ENCODE results near the gene TIFAB.

The TIFAB gene

GRCh38 chr5:135453613-135454012, 1.5 kb upstream of the TIFAB start:
- no peak for TF ChIP-seq CTCF (IDR thresholded peaks at IDR 0.05; ENCODE audit: insufficient read depth, low read depth, low read length, missing control alignments)
- DNase-seq (ENCODE audit: low read depth) = no peak
- no peak overlapping the region for H3K4me3 ChIP-seq (ENCODE audit: low read length)

GRCh38 chr5:135451581-135452320, 400 bp downstream of the TIFAB start:
- no peak overlapping the region for H3K4me3 ChIP-seq (ENCODE audit: low read length)
- no peak for DNase-seq (ENCODE audit: low read depth)
- no peak for TF ChIP-seq CTCF (IDR thresholded peaks at IDR 0.05; ENCODE audit: insufficient read depth, low read depth, low read length, missing control alignments)

GRCh38 chr5:135450952-135451351, 1.2 kb downstream of the TIFAB start:
- no peak for TF ChIP-seq CTCF (IDR thresholded peaks at IDR 0.05; ENCODE audit: insufficient read depth, low read depth, low read length, missing control alignments)
- H3K4me3 ChIP-seq (ENCODE audit: low read length) = no peak overlapping the region
- DNase-seq (ENCODE audit: low read depth) = no peak

DNA sequence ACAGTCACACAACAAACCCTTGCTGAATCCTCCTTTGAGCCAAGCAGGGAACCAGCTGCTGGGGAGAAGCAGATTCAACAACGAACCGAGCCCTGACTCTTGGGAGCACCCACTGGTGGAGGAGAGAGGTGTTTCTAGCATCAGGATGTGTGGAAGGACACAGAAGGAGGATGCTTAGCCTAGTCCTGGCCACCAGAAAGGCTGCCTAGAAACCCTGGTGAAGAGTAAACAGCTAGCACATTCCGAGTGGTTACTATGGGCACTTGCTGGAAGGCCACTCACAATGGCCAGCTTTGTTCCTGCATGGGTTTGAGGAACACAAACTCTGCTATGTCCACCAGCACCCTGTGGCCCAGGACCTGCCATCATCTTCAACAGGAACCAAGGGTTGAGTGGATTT, 1.8 kb downstream of the TIFAB start:
- no peak overlapping the region for H3K4me3 ChIP-seq (ENCODE audit: low read length)
- TF ChIP-seq CTCF (IDR thresholded peaks at IDR 0.05; ENCODE audit: insufficient read depth, low read depth, low read length, missing control alignments) = no peak
- no peak for DNase-seq (ENCODE audit: low read depth)

DNA sequence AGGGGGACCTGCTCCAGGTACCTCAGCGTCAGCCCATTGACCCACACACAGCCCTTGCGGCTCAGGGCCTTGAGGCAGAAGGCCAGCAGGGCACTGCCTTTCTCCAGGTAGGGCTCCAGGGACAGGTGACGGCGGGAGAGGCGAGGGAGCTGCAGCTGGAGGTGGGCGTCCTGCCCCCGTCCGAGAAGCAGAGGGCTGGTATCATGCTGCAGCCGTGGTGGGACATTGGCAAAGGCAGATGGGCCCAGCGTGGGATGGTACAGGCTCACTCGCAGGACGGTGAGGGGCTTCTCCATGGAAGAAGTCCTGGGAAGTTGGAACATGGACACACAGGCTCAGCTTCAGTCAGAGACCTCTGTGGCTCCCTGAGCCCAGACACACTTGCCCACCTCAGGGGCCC, 2.5 kb downstream of the TIFAB start:
- TF ChIP-seq CTCF (IDR thresholded peaks at IDR 0.05; ENCODE audit: insufficient read depth, low read depth, low read length, missing control alignments) = no peak
- DNase-seq (ENCODE audit: low read depth) = no peak

GRCh38 chr5:135448791-135449507, 3.2 kb downstream of the TIFAB start:
- no peak for TF ChIP-seq CTCF (IDR thresholded peaks at IDR 0.05; ENCODE audit: insufficient read depth, low read depth, low read length, missing control alignments)
- H3K4me3 ChIP-seq (ENCODE audit: low read length) = no peak overlapping the region
- no peak for DNase-seq (ENCODE audit: low read depth)

More for the DNA sequence above, 2.5 kb downstream of the TIFAB start:
- no peak overlapping the region for H3K4me3 ChIP-seq (ENCODE audit: low read length)
